GM10248 (cell line): ENCODE results near the gene PHOSPHO1.

Experiments used
- CTCF ChIA-PET: fragments of 300-600 bp; sonication (Branson Sonifier 250); formaldehyde crosslinking; extraction: SDS; loops from one replicate; lab custom pipeline; 2021; ENCODE audit warnings: antibody characterized with exemption; lab: Yijun Ruan, JAX
- POLR2A ChIA-PET: fragments of 350-650 bp; sonication (Branson Sonifier 250); formaldehyde crosslinking; extraction: SDS; loops from one replicate; lab custom pipeline; 2020; ENCODE audit warnings: antibody characterized with exemption; lab: Yijun Ruan, JAX
- DNase-seq: peaks from one replicate; pipeline ENCODE4 v3.0.0; 2012; ENCODE audit errors: extremely low spot score
- CTCF ChIP-seq: IDR thresholded peaks from 2 replicates; pipeline ENCODE4 v1.5.1; 2012; ENCODE audit warnings: mild to moderate bottlenecking, low read depth; ENCODE audit errors: extremely low read depth, missing control alignments, control extremely low read depth

PHOSPHO1 gene

GRCh38 chr17:49227436-49228261 is 2.9 kb downstream of the PHOSPHO1 start:
- DNase-seq: peak; percentile 81
- peak; percentile 84 for TF ChIP-seq CTCF
- ChIA-PET CTCF (interaction anchor here (0.6 to 8.7 kb wide), 29 partner anchors 8 to 349 kb away, joined by 3 to 143 read pairs (median 3); partner anchors contain the start of genes ABI3 and GNGT2), POLR2A (no interaction called here)

DNA sequence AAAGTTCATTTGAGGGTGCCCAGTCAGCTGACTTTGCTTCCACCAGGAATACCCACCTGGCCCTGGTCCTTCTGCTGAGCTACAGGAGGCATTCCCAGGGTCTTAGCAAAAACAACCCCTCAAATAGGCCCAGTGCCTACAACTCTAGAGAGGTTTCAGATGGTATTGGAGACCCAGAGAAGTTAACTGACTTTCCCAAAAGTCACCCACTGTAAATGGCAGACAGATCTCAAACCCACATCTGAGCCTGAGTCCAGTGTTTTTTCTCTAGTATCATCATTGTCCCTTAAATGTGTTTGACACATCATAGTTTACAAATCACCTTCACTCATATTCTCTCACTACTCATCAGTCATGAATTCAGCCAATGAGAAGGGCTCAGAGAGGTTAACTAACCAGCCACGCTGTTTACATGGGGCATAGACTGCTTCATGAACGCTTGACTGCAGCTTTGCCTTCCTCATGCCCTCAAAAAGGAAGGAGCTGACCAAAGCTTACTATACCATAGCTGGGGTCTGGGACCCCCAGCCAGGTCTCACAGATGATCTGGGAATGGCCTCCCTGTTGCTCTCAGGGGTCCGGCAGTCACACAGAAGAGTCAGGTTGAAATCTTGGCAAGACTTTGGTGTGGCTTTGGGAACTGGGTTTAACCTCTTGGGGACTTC is 3.7 kb downstream of the PHOSPHO1 start:
- TF ChIP-seq CTCF: no peak
- CTCF ChIA-PET: interaction anchor here (0.6 to 8.7 kb wide), 22 partner anchors 8 to 194 kb away, joined by 3 to 143 read pairs (median 4); partner anchors contain the start of genes ABI3 and GNGT2
- no peak for DNase-seq
- POLR2A ChIA-PET: no interaction called here

DNA sequence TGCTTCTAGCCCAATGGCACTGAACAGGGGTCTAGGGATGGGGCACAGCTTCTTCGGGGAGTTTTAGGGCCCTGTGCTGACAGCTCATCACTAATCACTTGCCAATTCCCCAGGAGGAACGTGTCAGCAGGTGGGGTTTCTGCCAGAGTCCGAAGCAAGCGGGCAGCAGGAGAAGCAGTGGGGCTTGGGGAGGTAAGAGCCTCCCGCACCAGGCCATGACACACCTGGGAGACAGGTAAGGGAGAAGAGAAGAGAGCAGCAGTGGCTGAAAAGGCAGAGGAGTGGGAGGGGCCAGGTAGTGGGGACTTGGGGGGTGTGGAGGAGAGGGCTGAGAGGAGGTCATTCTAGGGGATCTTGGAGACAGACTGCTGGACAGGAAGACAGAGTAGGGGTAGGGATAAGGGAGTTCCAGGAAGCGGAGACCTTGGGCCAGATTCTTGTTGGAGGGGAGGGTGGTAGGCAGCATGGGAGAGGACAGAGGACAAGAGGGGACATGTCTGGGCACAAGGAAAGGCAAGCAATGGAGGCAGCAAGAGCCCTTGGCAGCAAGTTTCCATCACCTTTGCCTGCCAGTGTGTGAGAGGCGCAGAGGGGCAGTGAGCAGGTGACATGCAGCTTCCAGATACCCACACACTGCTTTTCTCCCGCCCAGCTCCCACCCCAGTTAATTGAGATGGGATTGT is 4.9 kb downstream of the PHOSPHO1 start:
- CTCF ChIA-PET: interaction anchor here (0.9 to 8.7 kb wide), 7 partner anchors 13 to 347 kb away, joined by 3 to 143 read pairs (median 5); partner anchors contain the start of genes ABI3 and GNGT2
- POLR2A ChIA-PET: interaction anchor here (1.7 kb wide), 1 partner anchor 12 kb away, joined by 4 read pairs; no protein-coding TSS in a partner anchor
- no peak for DNase-seq
- TF ChIP-seq CTCF: no peak

- POLR2A ChIA-PET: interaction anchor here (1.7 kb wide), 1 partner anchor 11 kb away, joined by 4 read pairs; no protein-coding TSS in a partner anchor
- no peak for DNase-seq
- no peak for TF ChIP-seq CTCF
- CTCF ChIA-PET: interaction anchor here (1.0 to 8.7 kb wide), 6 partner anchors 12 to 175 kb away, joined by 3 to 143 read pairs (median 38); partner anchors contain the start of genes ABI3 and GNGT2
Observed at GRCh38 chr17:49224997-49225337, 5.6 kb downstream of the PHOSPHO1 start.

- TF ChIP-seq CTCF: no peak
- DNase-seq: no peak
- ChIA-PET POLR2A (interaction anchor here (1.7 kb wide), 1 partner anchor 11 kb away, joined by 4 read pairs; no protein-coding TSS in a partner anchor), CTCF (interaction anchor here (0.8 to 8.7 kb wide), 7 partner anchors 8 to 175 kb away, joined by 3 to 143 read pairs (median 3); partner anchors contain the start of genes ABI3 and GNGT2)
Observed at GRCh38 chr17:49224198-49224996, 6.2 kb downstream of the PHOSPHO1 start.
